IMR-90 (cell line): ENCODE measurements around the gene PLCB4. TPM values are rescaled to one million over a fixed set of nuclear protein-coding genes. Genes with fewer than 3 reads are reported as not detected.

ENCODE experiments used
- ATAC-seq: fragments of 200-7000 bp; cut with Tn5 transposase; 2 replicates; pipeline ENCODE4 v1.9.1; 2020; ENCODE audit warnings: low read depth, mild to moderate bottlenecking, moderate library complexity
- BruUV-seq: library from RNA; stranded (reverse); fragments of 400-500 nt; replicated peaks from 2 replicates; lab custom pipeline; 2021; lab: Mats Ljungman, UMichigan
- CTCF ChIA-PET: fragments of 300-600 bp; formaldehyde crosslinking; extraction: SDS; loops from one replicate; lab custom pipeline; 2021; ENCODE audit warnings: antibody characterized with exemption; lab: Yijun Ruan, JAX
- POLR2A ChIA-PET: fragments of 300-600 bp; sonication (Branson Sonifier 250); formaldehyde crosslinking; loops from one replicate; lab custom pipeline; 2022; ENCODE audit warnings: antibody characterized with exemption; ENCODE audit not compliant: unreplicated experiment; lab: Charles Lee
- DNase-seq: peaks from one replicate; pipeline ENCODE4 v3.0.0; 2013
- H2AFZ ChIP-seq: replicated peaks from 2 replicates; pipeline ENCODE3; 2013; ENCODE audit warnings: low read length, mild to moderate bottlenecking; ENCODE audit not compliant: poor library complexity
- H2AK5ac ChIP-seq: 2 replicates; pipeline ENCODE4 v1.6.1; 2013; ENCODE audit warnings: low read depth, low read length, inconsistent platforms
- H2AK9ac ChIP-seq: replicated peaks from 2 replicates; pipeline ENCODE3; 2013; ENCODE audit warnings: mild to moderate bottlenecking, low read depth, low read length, moderate library complexity; ENCODE audit not compliant: poor library complexity
- H2BK120ac ChIP-seq: 2 replicates; pipeline ENCODE4 v1.6.1; 2013; ENCODE audit warnings: low read depth, low read length, inconsistent platforms
- H2BK15ac ChIP-seq: 3 replicates; pipeline ENCODE4 v1.6.1; 2013; ENCODE audit warnings: low read depth, low read length, inconsistent platforms
- H2BK20ac ChIP-seq: 2 replicates; pipeline ENCODE4 v1.6.1; 2013; ENCODE audit warnings: low read depth, mild to moderate bottlenecking, inconsistent platforms, low read length, moderate library complexity
- H2BK5ac ChIP-seq: 2 replicates; pipeline ENCODE4 v1.6.1; 2013; ENCODE audit warnings: mild to moderate bottlenecking, low read depth, low read length, inconsistent platforms; ENCODE audit not compliant: poor library complexity, severe bottlenecking
- H3K14ac ChIP-seq: replicated peaks from 2 replicates; pipeline ENCODE4 v1.6.1; 2013; ENCODE audit warnings: low read depth, low read length, inconsistent platforms
- H3K18ac ChIP-seq: 2 replicates; pipeline ENCODE4 v1.6.1; 2013; ENCODE audit warnings: low read depth, low read length, control low read depth
- H3K23ac ChIP-seq: 2 replicates; pipeline ENCODE4 v1.6.1; 2013; ENCODE audit warnings: low read depth, low read length, inconsistent platforms
- H3K27ac ChIP-seq: 2 replicates; pipeline ENCODE4 v1.5.1; 2013; ENCODE audit warnings: mild to moderate bottlenecking, control low read depth, low read length; ENCODE audit not compliant: insufficient read depth
- H3K27me3 ChIP-seq: 2 replicates; pipeline ENCODE4 v1.6.1; 2013; ENCODE audit warnings: low read length; ENCODE audit not compliant: control insufficient read depth, insufficient read depth
- H3K36me3 ChIP-seq: 2 replicates; pipeline ENCODE4 v1.6.1; 2013; ENCODE audit warnings: low read length, mixed read lengths; ENCODE audit not compliant: control insufficient read depth, insufficient read depth
- H3K4ac ChIP-seq: 2 replicates; pipeline ENCODE4 v1.6.1; 2013; ENCODE audit warnings: low read depth, low read length, inconsistent platforms
- H3K4me1 ChIP-seq: 2 replicates; pipeline ENCODE4 v1.6.1; 2013; ENCODE audit warnings: low read length, mixed read lengths; ENCODE audit not compliant: control insufficient read depth, insufficient read depth
- H3K4me2 ChIP-seq: 2 replicates; pipeline ENCODE4 v1.6.1; 2013; ENCODE audit warnings: low read depth, mild to moderate bottlenecking, control low read depth, low read length, moderate library complexity
- H3K4me3 ChIP-seq: 2 replicates; pipeline ENCODE4 v1.5.1; 2013; ENCODE audit warnings: low read depth, mild to moderate bottlenecking, control low read depth, low read length, moderate library complexity; ENCODE audit not compliant: insufficient read depth
- H3K56ac ChIP-seq: 2 replicates; pipeline ENCODE4 v1.6.1; 2013; ENCODE audit warnings: low read length, inconsistent platforms; ENCODE audit not compliant: insufficient read depth; ENCODE audit errors: extremely low read depth
- H3K79me1 ChIP-seq, 2 experiments: 2 replicates each; pipeline ENCODE4 v1.6.1; 2013; ENCODE audit warnings: low read length in 2 of 2, inconsistent platforms in 1 of 2, low read depth in 1 of 2
- H3K9ac ChIP-seq: 2 replicates; pipeline ENCODE4 v1.6.1; 2013; ENCODE audit warnings: low read depth, low read length, control low read depth
- H3K9me1 ChIP-seq: 2 replicates; pipeline ENCODE4 v1.6.1; 2013; ENCODE audit warnings: low read length, inconsistent platforms; ENCODE audit not compliant: insufficient read depth
- H3K9me3 ChIP-seq: 2 replicates; pipeline ENCODE4 v1.6.1; 2013; ENCODE audit warnings: low read length; ENCODE audit not compliant: control insufficient read depth, insufficient read depth
- H4K20me1 ChIP-seq: 2 replicates; pipeline ENCODE4 v1.6.1; 2013; ENCODE audit warnings: low read length, inconsistent platforms; ENCODE audit not compliant: insufficient read depth
- H4K5ac ChIP-seq: 2 replicates; pipeline ENCODE4 v1.6.1; 2013; ENCODE audit warnings: mild to moderate bottlenecking, low read depth, low read length, control low read depth
- H4K8ac ChIP-seq, 2 experiments: 2 replicates each; pipeline ENCODE4 v1.6.1; 2013; ENCODE audit warnings: low read depth in 2 of 2, low read length in 2 of 2, control low read depth in 1 of 2, inconsistent platforms in 1 of 2
- H4K91ac ChIP-seq: 2 replicates; pipeline ENCODE4 v1.6.1; 2013; ENCODE audit warnings: low read depth, low read length, inconsistent platforms; ENCODE audit not compliant: insufficient read depth
- BHLHE40 ChIP-seq: fragments of 150-350 bp; IDR thresholded peaks from 2 replicates; pipeline ENCODE4 v1.6.1; 2016; ENCODE audit warnings: mild to moderate bottlenecking, low read depth, low read length
- CEBPB ChIP-seq: IDR thresholded peaks from 2 replicates; pipeline ENCODE4 v1.6.1; 2012; ENCODE audit warnings: low read depth, low read length, improper control_type of control experiment
- CHD1 ChIP-seq: IDR thresholded peaks from 2 replicates; pipeline ENCODE4 v1.6.1; 2012; ENCODE audit warnings: low read depth, low read length, improper control_type of control experiment
- ELK1 ChIP-seq: fragments of 150-350 bp; IDR thresholded peaks from 2 replicates; pipeline ENCODE4 v1.6.1; 2016; ENCODE audit warnings: low read depth, mild to moderate bottlenecking, low read length, moderate library complexity, borderline replicate concordance
- FOS ChIP-seq: fragments of 150-350 bp; IDR thresholded peaks from 2 replicates; pipeline ENCODE4 v1.6.1; 2016; ENCODE audit warnings: low read depth, low read length
- MAFK ChIP-seq: IDR thresholded peaks from 2 replicates; pipeline ENCODE4 v1.6.1; 2012; ENCODE audit warnings: low read depth, low read length, improper control_type of control experiment
- MAZ ChIP-seq: IDR thresholded peaks from 2 replicates; pipeline ENCODE4 v1.6.1; 2012; ENCODE audit warnings: low read depth, mild to moderate bottlenecking, low read length, improper control_type of control experiment, moderate library complexity, borderline replicate concordance
- MXI1 ChIP-seq: IDR thresholded peaks from 2 replicates; pipeline ENCODE4 v1.6.1; 2012; ENCODE audit warnings: low read depth, mild to moderate bottlenecking, low read length, moderate library complexity, borderline replicate concordance
- NFE2L2 ChIP-seq: fragments of 150-350 bp; IDR thresholded peaks from 2 replicates; pipeline ENCODE4 v1.6.1; 2016; ENCODE audit warnings: low read depth, mild to moderate bottlenecking, low read length
- POLR2A ChIP-seq: IDR thresholded peaks from 2 replicates; pipeline ENCODE4 v1.6.1; 2012; ENCODE audit warnings: mild to moderate bottlenecking, low read depth, low read length
- RAD21 ChIP-seq: IDR thresholded peaks from 2 replicates; pipeline ENCODE4 v1.6.1; 2012; ENCODE audit warnings: low read length, improper control_type of control experiment
- RCOR1 ChIP-seq: IDR thresholded peaks from 2 replicates; pipeline ENCODE4 v1.6.1; 2012; ENCODE audit warnings: mild to moderate bottlenecking, low read length, improper control_type of control experiment; ENCODE audit not compliant: insufficient replicate concordance
- RFX5 ChIP-seq: IDR thresholded peaks from 2 replicates; pipeline ENCODE4 v1.8.0; 2012; ENCODE audit warnings: low read depth, mild to moderate bottlenecking, low read length, moderate library complexity
- SMC3 ChIP-seq: fragments of 150-350 bp; IDR thresholded peaks from 2 replicates; pipeline ENCODE4 v1.6.1; 2016; ENCODE audit warnings: low read depth, mild to moderate bottlenecking, antibody characterized with exemption, low read length, moderate library complexity
- WGBS, 2 experiments: methylation state at CpG; one replicate each; pipeline versions ENCODE4 v1.1.5 to v1.1.7; 2013; ENCODE audit warnings: missing lambda C conversion rate in 2 of 2; ENCODE audit not compliant: insufficient read length in 1 of 2; ENCODE audit errors: extremely low coverage in 2 of 2; 5-methylcytosine and 5-hydroxymethylcytosine counted together
- dilution Hi-C: fragments of 300-500 bp; cut with HindIII; formaldehyde crosslinking; loops from one replicate; pipeline ENCODE4 v1.14.3; 2018; ENCODE audit warnings: low sequenced_read_pairs; ENCODE audit not compliant: unreplicated experiment
- in situ Hi-C: fragments of 300-500 bp; cut with MboI; formaldehyde crosslinking; loops from 3 replicates; pipeline ENCODE4 v1.14.3; 2019; ENCODE audit warnings: low sequenced_read_pairs, inconsistent platforms, mixed read lengths
- intact Hi-C: fragments of 100-400 bp; cut with micrococcal nuclease; formaldehyde crosslinking; loops from 2 replicates; pipeline ENCODE4 v1.10.0; 2022
- polyA plus RNA-seq, 3 experiments: library from polyadenylated mRNA; depleted of rRNA; stranded (reverse); fragments of >200 nt; gene quantifications; 2 replicates each; pipeline ENCODE4 v1.2.3, GENCODE V29; 2012; ENCODE audit warnings: low replicate concordance in 1 of 3
- total RNA-seq: library from RNA; depleted of rRNA; stranded (reverse); fragments of >200 nt; gene quantifications from 2 replicates; pipeline ENCODE4 v1.2.3, GENCODE V29; 2012
- TF ChIP-seq, protein P1 (sequence below): conservative IDR thresholded peaks from 2 replicates; pipeline ENCODE4 v1.5.1; 2012; ENCODE audit warnings: mild to moderate bottlenecking, low read depth, low read length, improper control_type of control experiment
- TF ChIP-seq, protein P2 (sequence below): fragments of 150-350 bp; IDR thresholded peaks from 2 replicates; pipeline ENCODE4 v1.6.1; 2017; ENCODE audit warnings: mild to moderate bottlenecking, antibody characterized with exemption, low read length, low read depth

Gene PLCB4
- total and polyA plus RNA-seq, 2 of the 4 experiments (the other 2 are of a cell fraction) = 12.5 to 24.0 TPM

- Histone ChIP-seq H3K18ac (no peak overlapping the region), H3K4me2 (no peak overlapping the region), H3K9me1 (peaks cover 11% of the 10 kb centered on the region), H4K20me1 (0 out of 2 replicates have a peak, but pooled peaks cover 4% of the 10 kb centered on the region), H2AFZ (no peak overlapping the region), H4K91ac (no peak overlapping the region), H2BK5ac (no peak overlapping the region), H4K5ac (no peak overlapping the region), H3K79me1 (peaks cover 30 to 46% of the 10 kb centered on the region in 2 experiments), H3K4me1 (peaks cover 5% of the 10 kb centered on the region; the same call in 1 of the 2 replicates), H3K4ac (no peak overlapping the region), H3K27ac (no peak overlapping the region), H2BK120ac (no peak overlapping the region), H3K14ac (no peak overlapping the region), H3K9ac (no peak overlapping the region), H3K56ac (no peak overlapping the region), H2BK20ac (no peak overlapping the region), H3K9me3 (no peaks in the 10 kb centered on the region), H3K36me3 (peaks cover 2% of the 10 kb centered on the region; the same call in 1 of the 2 replicates), H2AK5ac (no peak overlapping the region), H3K23ac (no peak overlapping the region), H2AK9ac (no peak overlapping the region), H3K27me3 (no peaks in the 10 kb centered on the region), H4K8ac (no peak overlapping the region), H2BK15ac (no peak overlapping the region), H3K4me3 (no peak overlapping the region)
- ChIA-PET CTCF (no interaction called here), POLR2A (no interaction called here)
- TF ChIP-seq FOS (no peak), CEBPB (no peak), ELK1 (no peak), RAD21 (no peak), MXI1 (no peak), POLR2A (no peak), MAFK (no peak), RCOR1 (no peak), RFX5 (no peak), MAZ (no peak), NFE2L2 (no peak), CHD1 (no peak), SMC3 (no peak), BHLHE40 (no peak)
- TF ChIP-seq, protein P1, sequence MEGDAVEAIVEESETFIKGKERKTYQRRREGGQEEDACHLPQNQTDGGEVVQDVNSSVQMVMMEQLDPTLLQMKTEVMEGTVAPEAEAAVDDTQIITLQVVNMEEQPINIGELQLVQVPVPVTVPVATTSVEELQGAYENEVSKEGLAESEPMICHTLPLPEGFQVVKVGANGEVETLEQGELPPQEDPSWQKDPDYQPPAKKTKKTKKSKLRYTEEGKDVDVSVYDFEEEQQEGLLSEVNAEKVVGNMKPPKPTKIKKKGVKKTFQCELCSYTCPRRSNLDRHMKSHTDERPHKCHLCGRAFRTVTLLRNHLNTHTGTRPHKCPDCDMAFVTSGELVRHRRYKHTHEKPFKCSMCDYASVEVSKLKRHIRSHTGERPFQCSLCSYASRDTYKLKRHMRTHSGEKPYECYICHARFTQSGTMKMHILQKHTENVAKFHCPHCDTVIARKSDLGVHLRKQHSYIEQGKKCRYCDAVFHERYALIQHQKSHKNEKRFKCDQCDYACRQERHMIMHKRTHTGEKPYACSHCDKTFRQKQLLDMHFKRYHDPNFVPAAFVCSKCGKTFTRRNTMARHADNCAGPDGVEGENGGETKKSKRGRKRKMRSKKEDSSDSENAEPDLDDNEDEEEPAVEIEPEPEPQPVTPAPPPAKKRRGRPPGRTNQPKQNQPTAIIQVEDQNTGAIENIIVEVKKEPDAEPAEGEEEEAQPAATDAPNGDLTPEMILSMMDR = no peak
- TF ChIP-seq, protein P2, sequence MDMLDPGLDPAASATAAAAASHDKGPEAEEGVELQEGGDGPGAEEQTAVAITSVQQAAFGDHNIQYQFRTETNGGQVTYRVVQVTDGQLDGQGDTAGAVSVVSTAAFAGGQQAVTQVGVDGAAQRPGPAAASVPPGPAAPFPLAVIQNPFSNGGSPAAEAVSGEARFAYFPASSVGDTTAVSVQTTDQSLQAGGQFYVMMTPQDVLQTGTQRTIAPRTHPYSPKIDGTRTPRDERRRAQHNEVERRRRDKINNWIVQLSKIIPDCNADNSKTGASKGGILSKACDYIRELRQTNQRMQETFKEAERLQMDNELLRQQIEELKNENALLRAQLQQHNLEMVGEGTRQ = no peak
- ATAC-seq (no peak), DNase-seq (no peak)
- no CpG with 5 or more reads among the region's 1 CpG for WGBS, 2 experiments
- in situ Hi-C loops (no loop called here), intact Hi-C loops (no loop called here), dilution Hi-C loops (no loop called here)
- no TSS peak for BruUV-seq
These were observed 253.8 kb downstream of the PLCB4 start for GRCh38 chr20:9322661-9323060.
